ENCODE measurements around the gene KIAA0232. TPM values are rescaled to one million over a fixed set of nuclear protein-coding genes. Genes with fewer than 3 reads are reported as not detected.

Gene KIAA0232
- total and polyA plus RNA-seq, 12 donors: 12.8 to 89.6 (median 70.9) TPM

DNA sequence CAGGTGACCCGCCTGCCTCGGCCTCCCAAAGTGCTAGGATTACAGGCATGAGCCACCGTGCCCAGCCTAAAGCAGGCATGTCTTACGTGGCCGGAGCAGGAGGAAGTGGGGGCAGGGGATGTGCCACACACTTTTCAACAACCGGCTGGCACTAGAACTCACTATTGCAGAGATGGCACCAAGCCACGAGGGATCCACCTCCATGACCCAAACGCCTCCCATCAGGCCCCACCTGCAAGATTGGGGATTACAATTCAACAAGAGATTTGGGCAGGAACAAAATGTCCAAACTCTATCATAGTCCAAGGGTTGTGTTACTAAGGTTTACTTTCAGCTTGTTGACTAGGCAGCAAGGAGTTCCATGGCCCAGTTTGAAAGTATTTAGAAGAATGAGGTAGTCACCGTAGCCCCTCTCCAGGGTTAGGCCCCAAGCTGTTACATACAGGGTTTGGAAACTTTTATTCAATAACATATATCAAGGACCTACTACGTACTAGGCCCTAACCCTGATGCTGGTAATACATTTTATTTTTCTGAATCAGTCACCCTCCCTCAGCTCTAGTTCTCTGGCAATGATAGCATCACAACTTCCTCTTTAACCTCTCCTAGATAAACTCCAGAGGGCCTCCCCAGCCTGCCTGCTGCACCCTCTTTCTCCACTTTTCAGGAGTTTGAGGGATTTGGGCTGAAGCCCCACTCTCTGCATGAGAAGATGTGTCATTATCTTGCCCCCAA, 109.1 kb downstream of the KIAA0232 start:
- Histone ChIP-seq H3K4me1 (peaks cover 0 to 51% (median 31%) of the 10 kb centered on the region in 9 donors), H3K4me3 (peak overlapping the region in 3 of 10 donors; percentile 7 to 15 (median 11)), H3K27me3 (no peaks in the 10 kb centered on the region), H3K36me3 (no peaks in the 10 kb centered on the region), H3K9me3 (peaks cover 0 to 14% (median 0%) of the 10 kb centered on the region in 11 donors), H3K27ac (peak overlapping the region in 5 of 10 donors; percentile 4 to 69 (median 34))
- intact Hi-C loops (cut with DNase I): no loop called here
- TF ChIP-seq, protein P1, sequence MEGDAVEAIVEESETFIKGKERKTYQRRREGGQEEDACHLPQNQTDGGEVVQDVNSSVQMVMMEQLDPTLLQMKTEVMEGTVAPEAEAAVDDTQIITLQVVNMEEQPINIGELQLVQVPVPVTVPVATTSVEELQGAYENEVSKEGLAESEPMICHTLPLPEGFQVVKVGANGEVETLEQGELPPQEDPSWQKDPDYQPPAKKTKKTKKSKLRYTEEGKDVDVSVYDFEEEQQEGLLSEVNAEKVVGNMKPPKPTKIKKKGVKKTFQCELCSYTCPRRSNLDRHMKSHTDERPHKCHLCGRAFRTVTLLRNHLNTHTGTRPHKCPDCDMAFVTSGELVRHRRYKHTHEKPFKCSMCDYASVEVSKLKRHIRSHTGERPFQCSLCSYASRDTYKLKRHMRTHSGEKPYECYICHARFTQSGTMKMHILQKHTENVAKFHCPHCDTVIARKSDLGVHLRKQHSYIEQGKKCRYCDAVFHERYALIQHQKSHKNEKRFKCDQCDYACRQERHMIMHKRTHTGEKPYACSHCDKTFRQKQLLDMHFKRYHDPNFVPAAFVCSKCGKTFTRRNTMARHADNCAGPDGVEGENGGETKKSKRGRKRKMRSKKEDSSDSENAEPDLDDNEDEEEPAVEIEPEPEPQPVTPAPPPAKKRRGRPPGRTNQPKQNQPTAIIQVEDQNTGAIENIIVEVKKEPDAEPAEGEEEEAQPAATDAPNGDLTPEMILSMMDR (IDR thresholded peaks at IDR 0.05): no peak
- 87 to 90% methylated on average over 10 of the region's 10 CpGs for WGBS, 2 donors
- no peak for DNase-seq
- ATAC-seq: peak in 3 of 8 donors; percentile 6 to 27 (median 13)

DNA sequence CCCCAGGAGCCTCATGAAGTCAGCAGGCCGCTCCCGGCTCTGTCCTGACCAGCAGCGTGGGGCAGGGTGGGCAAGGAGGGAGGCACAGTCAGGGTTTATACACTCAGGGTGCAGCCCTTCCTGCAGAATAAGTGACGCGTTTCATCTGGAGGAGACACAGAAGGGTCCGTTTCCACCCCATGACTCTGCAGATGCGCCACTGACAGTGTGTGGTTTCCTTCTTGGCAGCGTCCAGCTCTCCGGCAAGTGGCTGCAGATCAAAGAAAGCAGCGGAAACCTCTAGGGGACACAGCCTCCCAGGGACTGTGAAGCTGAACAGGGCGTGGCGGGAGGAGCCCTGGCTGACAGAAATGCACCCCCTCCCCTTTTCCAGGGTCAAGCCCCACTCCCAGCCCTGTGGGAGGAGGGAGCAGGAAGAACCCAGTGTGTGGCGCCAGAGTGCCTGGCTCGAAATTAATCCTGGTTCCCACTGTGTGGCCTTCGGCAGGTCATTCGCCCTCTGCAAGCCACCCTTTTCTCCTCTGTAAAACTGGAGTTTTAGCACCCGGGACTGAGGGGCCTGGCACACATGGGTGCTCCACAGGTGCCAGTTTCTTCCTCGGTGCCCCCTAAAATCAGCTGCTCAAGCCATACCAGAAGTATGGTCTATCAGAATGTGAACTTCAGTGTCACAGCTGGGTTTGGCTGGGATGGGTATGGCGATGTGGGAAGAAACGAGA, 109.8 kb downstream of the KIAA0232 start:
- 41 to 46% methylated on average over 20 of the region's 20 CpGs for WGBS, 2 donors
- peaks cover 0 to 43% (median 24%) of the 10 kb centered on the region in 9 donors for H3K4me1 ChIP-seq
- peak overlapping the region in 6 of 10 donors; percentile 6 to 22 (median 12) for H3K4me3 ChIP-seq
- intact Hi-C loops (cut with DNase I): no loop called here
- peak; percentile 15 to 71 (median 60) for ATAC-seq
- peak in 1 of 2 donors; percentile 51 for DNase-seq
- H3K36me3 ChIP-seq: no peaks in the 10 kb centered on the region
- TF ChIP-seq, protein P1 (IDR thresholded peaks at IDR 0.05): peak in 2 of 9 donors; percentile 13 to 20
- peak overlapping the region in 5 of 10 donors; percentile 4 to 69 (median 34) for H3K27ac ChIP-seq
- no peaks in the 10 kb centered on the region for H3K27me3 ChIP-seq
- H3K9me3 ChIP-seq: peaks cover 0 to 14% (median 0%) of the 10 kb centered on the region in 11 donors

DNA sequence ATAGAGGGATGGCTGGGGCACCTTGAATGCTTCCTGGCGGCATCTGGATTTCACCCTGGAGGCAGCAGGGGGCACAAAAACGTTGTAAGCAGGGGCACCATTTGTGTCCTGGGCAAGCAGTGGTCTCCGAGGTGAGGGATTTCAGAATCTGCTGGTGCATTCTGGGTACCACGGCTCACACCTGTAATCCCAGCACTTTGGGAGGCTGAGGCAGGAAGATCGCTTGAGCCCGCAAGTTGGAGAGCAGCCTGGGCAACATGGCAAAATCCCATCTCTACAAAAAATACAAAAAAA, 110.3 kb downstream of the KIAA0232 start:
- WGBS, 2 donors: 79 to 81% methylated on average over 6 of the region's 6 CpGs
- H3K4me1 ChIP-seq: peaks cover 0 to 39% (median 23%) of the 10 kb centered on the region in 9 donors
- TF ChIP-seq, protein P1 (IDR thresholded peaks at IDR 0.05): no peak
- ATAC-seq (no peak), DNase-seq (no peak)
- H3K9me3 ChIP-seq: peaks cover 0 to 14% (median 0%) of the 10 kb centered on the region in 11 donors
- intact Hi-C loops (cut with DNase I): no loop called here
- no peak overlapping the region for H3K4me3 ChIP-seq
- peak overlapping the region in 2 of 10 donors; percentile 36 to 69 for H3K27ac ChIP-seq
- no peaks in the 10 kb centered on the region for H3K36me3 ChIP-seq
- H3K27me3 ChIP-seq: no peaks in the 10 kb centered on the region

DNA sequence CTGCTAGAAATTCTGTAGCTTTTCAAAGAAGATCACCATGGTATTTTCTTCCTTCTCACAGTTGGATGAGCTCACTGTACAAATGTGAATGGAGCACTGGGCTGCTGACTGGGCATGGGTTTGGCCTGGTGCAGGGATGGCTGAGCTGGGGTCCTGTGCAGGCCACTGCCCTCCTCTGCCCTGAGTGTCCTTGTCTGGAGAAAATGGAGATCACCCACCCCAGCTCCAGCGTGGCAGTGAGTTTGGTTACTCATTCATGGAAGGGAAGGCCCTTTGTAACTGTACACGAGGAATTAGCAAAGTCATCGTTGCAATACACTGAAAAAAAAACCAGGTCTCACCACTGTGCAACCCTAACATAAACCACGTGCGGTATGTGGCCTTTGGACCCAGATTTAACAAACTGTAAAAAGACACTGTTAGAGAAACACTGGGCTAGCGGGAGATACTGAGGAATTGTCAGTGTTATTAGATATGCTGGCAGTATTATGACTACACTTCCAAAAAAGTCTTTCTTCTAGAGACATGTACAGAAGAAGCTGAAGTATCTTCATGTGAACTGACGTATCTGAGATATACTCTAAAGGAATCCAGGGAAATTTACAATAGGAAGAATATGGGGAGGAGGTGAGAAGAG, 111.0 kb downstream of the KIAA0232 start:
- 91 to 93% methylated on average over 7 of the region's 7 CpGs for WGBS, 2 donors
- H3K9me3 ChIP-seq: peaks cover 0 to 14% (median 0%) of the 10 kb centered on the region in 11 donors
- H3K27ac ChIP-seq: no peak overlapping the region
- DNase-seq: no peak
- TF ChIP-seq, protein P1 (IDR thresholded peaks at IDR 0.05): no peak
- H3K36me3 ChIP-seq: no peaks in the 10 kb centered on the region
- H3K4me1 ChIP-seq: peaks cover 0 to 32% (median 16%) of the 10 kb centered on the region in 9 donors
- no peak for ATAC-seq
- no peaks in the 10 kb centered on the region for H3K27me3 ChIP-seq
- H3K4me3 ChIP-seq: no peak overlapping the region
- intact Hi-C loops (cut with DNase I): no loop called here

All from heart right ventricle (tissue), 16 donors.